ENCODE results near the gene CD302. TPM values are rescaled to one million over a fixed set of nuclear protein-coding genes. Genes with fewer than 3 reads are reported as not detected.
A peak's percentile ranks its signal among the peaks of the same experiment; 100 is the strongest.

The CD302 gene
- polyA plus RNA-seq, 1 experiment = 17.6 TPM

GRCh38 chr2:159742846-159743245 is 55.2 kb downstream of the CD302 start:
- Histone ChIP-seq H3K27me3 (ENCODE audit: control insufficient read depth, insufficient read depth, low read length) (no peaks in the 10 kb centered on the region), H3K27ac (ENCODE audit: low read depth, low read length) (no peak overlapping the region), H3K9me3 (ENCODE audit: control insufficient read depth, insufficient read depth, low read length) (no peaks in the 10 kb centered on the region), H3K4me3 (ENCODE audit: low read depth, low read length) (no peak overlapping the region)
- ChIA-PET CTCF (interaction anchor here (0.7 kb wide), 1 partner anchor 214 kb away, joined by 4 read pairs; no protein-coding TSS in a partner anchor), POLR2A (no interaction called here)
- no peak for DNase-seq (ENCODE audit: low read depth, low spot score)
- no peak for TF ChIP-seq CTCF (IDR thresholded peaks at IDR 0.05; ENCODE audit: low read depth, low read length)

- no peaks in the 10 kb centered on the region for H3K27me3 ChIP-seq (ENCODE audit: control insufficient read depth, insufficient read depth, low read length)
- H3K4me3 ChIP-seq (ENCODE audit: low read depth, low read length) = no peak overlapping the region
- no peak for DNase-seq (ENCODE audit: low read depth, low spot score)
- CTCF ChIA-PET = interaction anchor here (0.6 to 0.7 kb wide), 2 partner anchors 117 to 525 kb away, joined by 4 to 6 read pairs; no protein-coding TSS in a partner anchor
- H3K27ac ChIP-seq (ENCODE audit: low read depth, low read length) = no peak overlapping the region
- POLR2A ChIA-PET = interaction anchor here (1.6 kb wide), 1 partner anchor 8 kb away, joined by 3 read pairs; no protein-coding TSS in a partner anchor
- TF ChIP-seq CTCF (IDR thresholded peaks at IDR 0.05; ENCODE audit: low read depth, low read length) = no peak
- no peaks in the 10 kb centered on the region for H3K9me3 ChIP-seq (ENCODE audit: control insufficient read depth, insufficient read depth, low read length)
Measured at GRCh38 chr2:159738509-159739390, 59.3 kb downstream of the CD302 start.

- Histone ChIP-seq H3K9me3 (ENCODE audit: control insufficient read depth, insufficient read depth, low read length) (no peaks in the 10 kb centered on the region), H3K4me3 (ENCODE audit: low read depth, low read length) (no peak overlapping the region), H3K27ac (ENCODE audit: low read depth, low read length) (no peak overlapping the region), H3K27me3 (ENCODE audit: control insufficient read depth, insufficient read depth, low read length) (no peaks in the 10 kb centered on the region)
- CTCF ChIA-PET = interaction anchor here (0.7 kb wide), 1 partner anchor 526 kb away, joined by 4 read pairs; no protein-coding TSS in a partner anchor
- POLR2A ChIA-PET = interaction anchor here (1.6 kb wide), 1 partner anchor 9 kb away, joined by 3 read pairs; no protein-coding TSS in a partner anchor
- no peak for TF ChIP-seq CTCF (IDR thresholded peaks at IDR 0.05; ENCODE audit: low read depth, low read length)
- DNase-seq (ENCODE audit: low read depth, low spot score) = no peak
Measured at GRCh38 chr2:159737917-159738296, 60.1 kb downstream of the CD302 start.

GRCh38 chr2:159737292-159737916 is 60.6 kb downstream of the CD302 start:
- H3K9me3 ChIP-seq (ENCODE audit: control insufficient read depth, insufficient read depth, low read length) = no peaks in the 10 kb centered on the region
- no peaks in the 10 kb centered on the region for H3K27me3 ChIP-seq (ENCODE audit: control insufficient read depth, insufficient read depth, low read length)
- ChIA-PET POLR2A (interaction anchor here (1.6 kb wide), 1 partner anchor 9 kb away, joined by 3 read pairs; no protein-coding TSS in a partner anchor), CTCF (no interaction called here)
- no peak overlapping the region for H3K27ac ChIP-seq (ENCODE audit: low read depth, low read length)
- no peak for DNase-seq (ENCODE audit: low read depth, low spot score)
- TF ChIP-seq CTCF (IDR thresholded peaks at IDR 0.05; ENCODE audit: low read depth, low read length) = no peak
- H3K4me3 ChIP-seq (ENCODE audit: low read depth, low read length) = no peak overlapping the region

GRCh38 chr2:159736048-159736447 is 62.0 kb downstream of the CD302 start:
- Histone ChIP-seq H3K9me3 (ENCODE audit: control insufficient read depth, insufficient read depth, low read length) (no peaks in the 10 kb centered on the region), H3K27me3 (ENCODE audit: control insufficient read depth, insufficient read depth, low read length) (no peaks in the 10 kb centered on the region), H3K4me3 (ENCODE audit: low read depth, low read length) (no peak overlapping the region), H3K27ac (ENCODE audit: low read depth, low read length) (peak overlapping the region; percentile 41)
- ChIA-PET POLR2A (no interaction called here), CTCF (no interaction called here)
- DNase-seq (ENCODE audit: low read depth, low spot score) = no peak
- TF ChIP-seq CTCF (IDR thresholded peaks at IDR 0.05; ENCODE audit: low read depth, low read length) = no peak

Data from AG04450 (cell line).